Measurements from ENCODE around the gene IMMP2L.

Gene IMMP2L

GRCh38 chr7:110962374-110962773 lies 599.9 kb downstream of the IMMP2L start:
- TF ChIP-seq CTCF (IDR thresholded peaks at IDR 0.05; ENCODE audit: insufficient read depth, low read depth, low read length, missing control alignments): no peak
- DNase-seq (ENCODE audit: low read depth): no peak
- H3K4me3 ChIP-seq (ENCODE audit: low read depth, low read length): no peak overlapping the region

- no peak for TF ChIP-seq CTCF (IDR thresholded peaks at IDR 0.05; ENCODE audit: insufficient read depth, low read depth, low read length, missing control alignments)
- no peak for DNase-seq (ENCODE audit: low read depth)
- no peak overlapping the region for H3K4me3 ChIP-seq (ENCODE audit: low read depth, low read length)
Observed at GRCh38 chr7:110960811-110961210, 601.5 kb downstream of the IMMP2L start.

GRCh38 chr7:110948280-110948679 lies 614.0 kb downstream of the IMMP2L start:
- no peak overlapping the region for H3K4me3 ChIP-seq (ENCODE audit: low read depth, low read length)
- TF ChIP-seq CTCF (IDR thresholded peaks at IDR 0.05; ENCODE audit: insufficient read depth, low read depth, low read length, missing control alignments): no peak
- no peak for DNase-seq (ENCODE audit: low read depth)

- DNase-seq (ENCODE audit: low read depth): no peak
- no peak overlapping the region for H3K4me3 ChIP-seq (ENCODE audit: low read depth, low read length)
- no peak for TF ChIP-seq CTCF (IDR thresholded peaks at IDR 0.05; ENCODE audit: insufficient read depth, low read depth, low read length, missing control alignments)
Observed at GRCh38 chr7:110947408-110947807, 614.9 kb downstream of the IMMP2L start.

GRCh38 chr7:110944966-110945644 lies 617.2 kb downstream of the IMMP2L start:
- no peak for TF ChIP-seq CTCF (IDR thresholded peaks at IDR 0.05; ENCODE audit: insufficient read depth, low read depth, low read length, missing control alignments)
- DNase-seq (ENCODE audit: low read depth): no peak
- H3K4me3 ChIP-seq (ENCODE audit: low read depth, low read length): no peak overlapping the region

- no peak overlapping the region for H3K4me3 ChIP-seq (ENCODE audit: low read depth, low read length)
- TF ChIP-seq CTCF (IDR thresholded peaks at IDR 0.05; ENCODE audit: insufficient read depth, low read depth, low read length, missing control alignments): no peak
- no peak for DNase-seq (ENCODE audit: low read depth)
Observed at GRCh38 chr7:110944448-110944847, 617.8 kb downstream of the IMMP2L start.
